A549 (cell line): ENCODE data around the gene SPATA13. TPM values are rescaled to one million over a fixed set of nuclear protein-coding genes. Genes with fewer than 3 reads are reported as not detected.

Experiments used
- ATAC-seq, 2 experiments: fragments of 200-7000 bp in 1 of 2; fragments of >200 bp in 1 of 2; cut with Nextera tagmentation in 1 of 2; cut with Tn5 transposase in 1 of 2; 3 replicates each; pipeline versions ENCODE4 v1.8.0 to v1.9.1; 2018 to 2020; ENCODE audit warnings: mild to moderate bottlenecking in 1 of 2, moderate library complexity in 1 of 2
- CTCF ChIA-PET: fragments of 300-600 bp; sonication (Branson Sonifier 250); formaldehyde crosslinking; extraction: SDS; loops from one replicate; lab custom pipeline; 2021; ENCODE audit warnings: antibody characterized with exemption, inconsistent platforms; lab: Yijun Ruan, JAX
- POLR2A ChIA-PET: fragments of 350-600 bp; formaldehyde crosslinking; extraction: SDS; loops from one replicate; lab custom pipeline; 2021; ENCODE audit warnings: antibody characterized with exemption, inconsistent platforms; lab: Yijun Ruan, JAX
- DNase-seq, 2 experiments: peaks; one replicate each; pipeline versions ENCODE4 v3.0.0 to v3.0.0-alpha.2; 2011 to 2016; ENCODE audit warnings: low read depth in 1 of 2, low spot score in 1 of 2
- FAIRE-seq: peaks from 2 replicates; lab custom pipeline; 2011; peaks lifted over from hg19 to GRCh38; lab: Jason Lieb, UNC
- H3K27ac ChIP-seq, 2 experiments: fragments of >200 bp; sonication (Bioruptor Twin); formaldehyde crosslinking; 3 replicates each; pipeline ENCODE4 v1.5.1; 2016 to 2017
- H3K4me1 ChIP-seq: fragments of >200 bp; sonication (Bioruptor Twin); formaldehyde crosslinking; 3 replicates; pipeline ENCODE4 v1.6.1; 2016
- H3K4me2 ChIP-seq: fragments of >200 bp; sonication (Bioruptor Twin); formaldehyde crosslinking; 3 replicates; pipeline ENCODE4 v1.6.1; 2016
- H3K4me3 ChIP-seq: fragments of >200 bp; sonication (Bioruptor Twin); formaldehyde crosslinking; 3 replicates; pipeline ENCODE4 v1.5.1; 2016
- H3K9me3 ChIP-seq: fragments of >200 bp; sonication (Bioruptor Twin); formaldehyde crosslinking; 3 replicates; pipeline ENCODE4 v1.6.1; 2016
- BHLHE40 ChIP-seq: IDR thresholded peaks from 2 replicates; pipeline ENCODE4 v1.6.1; 2012; ENCODE audit warnings: low read depth, low read length, inconsistent platforms
- CBX2 ChIP-seq: fragments of 200-600 bp; sonication (generic); IDR thresholded peaks from 2 replicates; pipeline ENCODE4 v1.6.1; 2016; ENCODE audit warnings: low read depth, mild to moderate bottlenecking, borderline replicate concordance
- CBX8 ChIP-seq: fragments of 200-600 bp; sonication (generic); IDR thresholded peaks from 2 replicates; pipeline ENCODE4 v1.6.1; 2016
- EHF ChIP-seq: fragments of 250-450 bp; sonication (Bioruptor Pico); IDR thresholded peaks from 2 replicates; pipeline ENCODE4 v1.5.0; 2020; ENCODE audit warnings: mild to moderate bottlenecking
- ESRRA ChIP-seq: fragments of 150-350 bp; IDR thresholded peaks from 2 replicates; pipeline ENCODE4 v1.6.1; 2014; ENCODE audit warnings: mild to moderate bottlenecking, low read length, borderline replicate concordance
- FOSB ChIP-seq: fragments of 250-450 bp; sonication (Bioruptor Pico); IDR thresholded peaks from 2 replicates; pipeline ENCODE4 v1.5.0; 2020; ENCODE audit warnings: mild to moderate bottlenecking, moderate library complexity
- FOSL2 ChIP-seq, 2 experiments: fragments of 450-650 bp in 1 of 2; fragments of >200 bp in 1 of 2; sonication (Bioruptor Twin) in 1 of 2; formaldehyde crosslinking; IDR thresholded peaks; 2 replicates each; pipeline versions ENCODE4 v1.5.0 to v1.6.1; 2016 to 2020; ENCODE audit warnings: mild to moderate bottlenecking in 1 of 2, moderate library complexity in 1 of 2
- FOXS1 ChIP-seq: fragments of 250-450 bp; sonication (Bioruptor Pico); IDR thresholded peaks from 2 replicates; pipeline ENCODE4 v1.5.0; 2020; ENCODE audit warnings: mild to moderate bottlenecking, moderate library complexity
- HEYL ChIP-seq: fragments of 250-450 bp; sonication (Bioruptor Pico); IDR thresholded peaks from 2 replicates; pipeline ENCODE4 v1.8.0; 2021; ENCODE audit warnings: mild to moderate bottlenecking, moderate library complexity
- HMGXB4 ChIP-seq: fragments of 250-450 bp; sonication (Bioruptor Pico); IDR thresholded peaks from 2 replicates; pipeline ENCODE4 v1.5.0; 2021; ENCODE audit warnings: mild to moderate bottlenecking, moderate library complexity, borderline replicate concordance
- JUNB ChIP-seq: fragments of >200 bp; sonication (Bioruptor Twin); formaldehyde crosslinking; IDR thresholded peaks from 2 replicates; pipeline ENCODE4 v1.6.1; 2016
- KDM1A ChIP-seq: fragments of 200-600 bp; sonication (generic); IDR thresholded peaks from 2 replicates; pipeline ENCODE4 v1.6.1; 2016; ENCODE audit warnings: low read depth, mild to moderate bottlenecking
- MAFK ChIP-seq: fragments of 450-650 bp; IDR thresholded peaks from 2 replicates; pipeline ENCODE4 v1.6.1; 2014; ENCODE audit not compliant: partially characterized antibody
- MAZ ChIP-seq: fragments of 150-350 bp; IDR thresholded peaks from 2 replicates; pipeline ENCODE4 v1.6.1; 2014; ENCODE audit warnings: antibody characterized with exemption, low read depth, low read length, borderline replicate concordance
- MYC ChIP-seq: IDR thresholded peaks from 2 replicates; pipeline ENCODE4 v1.6.1; 2012; ENCODE audit warnings: mild to moderate bottlenecking, inconsistent platforms, low read length, improper control_type of control experiment, borderline replicate concordance
- NFE2L2 ChIP-seq: fragments of 150-350 bp; conservative IDR thresholded peaks from 2 replicates; pipeline ENCODE4 v1.6.1; 2014; ENCODE audit warnings: low read length
- PBX3 ChIP-seq: IDR thresholded peaks from 2 replicates; pipeline ENCODE4 v1.6.1; 2012
- RNF2 ChIP-seq: fragments of 200-600 bp; sonication (generic); IDR thresholded peaks from 2 replicates; pipeline ENCODE4 v1.6.1; 2016; ENCODE audit warnings: low read depth, mild to moderate bottlenecking, antibody characterized with exemption, moderate library complexity, borderline replicate concordance
- SMC3 ChIP-seq: fragments of >200 bp; sonication (Bioruptor Twin); formaldehyde crosslinking; IDR thresholded peaks from 3 replicates; pipeline ENCODE4 v1.6.1; 2018; ENCODE audit warnings: inconsistent platforms
- TFCP2L1 ChIP-seq: fragments of 250-450 bp; sonication (Bioruptor Pico); IDR thresholded peaks from 2 replicates; pipeline ENCODE4 v1.5.0; 2021; ENCODE audit warnings: mild to moderate bottlenecking
- TP53 ChIP-seq: fragments of 250-450 bp; sonication (Bioruptor Pico); IDR thresholded peaks from 2 replicates; pipeline ENCODE4 v1.5.0; 2021; ENCODE audit warnings: mild to moderate bottlenecking, moderate library complexity
- USF2 ChIP-seq: fragments of 450-650 bp; IDR thresholded peaks from 2 replicates; pipeline ENCODE4 v1.6.1; 2014; ENCODE audit warnings: antibody characterized with exemption
- ZC3H11A ChIP-seq: fragments of 450-650 bp; IDR thresholded peaks from 2 replicates; pipeline ENCODE4 v1.6.1; 2014; ENCODE audit warnings: antibody characterized with exemption, mild to moderate bottlenecking
- ZNF302 ChIP-seq: fragments of 250-450 bp; sonication (Bioruptor Pico); IDR thresholded peaks from 2 replicates; pipeline ENCODE4 v1.9.0; 2021; ENCODE audit warnings: inconsistent platforms, mild to moderate bottlenecking, moderate library complexity
- ZSCAN20 ChIP-seq: fragments of 250-450 bp; sonication (Bioruptor Pico); IDR thresholded peaks from 2 replicates; pipeline ENCODE4 v1.8.0; 2022; ENCODE audit warnings: mild to moderate bottlenecking, moderate library complexity
- WGBS: methylation state at CpG from one replicate; pipeline ENCODE4 v1.1.6; 2017; ENCODE audit errors: missing lambda C conversion rate; 5-methylcytosine and 5-hydroxymethylcytosine counted together
- polyA plus RNA-seq, 4 experiments: library from polyadenylated mRNA; depleted of rRNA in 3 of 4; stranded (reverse); fragments of >200 nt; fragmentation: RNase III in 1 of 4; extraction: RNeasy Plus Mini Kit Qiagen cat#74134 plus additional on column Dnase treatment in 1 of 4; gene quantifications; 2 replicates in 3 of 4; 3 replicates in 1 of 4; pipeline ENCODE4 v1.2.3, GENCODE V29; 2011 to 2017
- TF ChIP-seq, protein P1 (sequence below): IDR thresholded peaks from 2 replicates; pipeline ENCODE4 v1.6.1; 2012; ENCODE audit warnings: low read depth, borderline replicate concordance

Gene SPATA13
- polyA plus RNA-seq, 2 of the 4 experiments (the other 2 are of a cell fraction), result 3.1 to 6.3 TPM

DNA sequence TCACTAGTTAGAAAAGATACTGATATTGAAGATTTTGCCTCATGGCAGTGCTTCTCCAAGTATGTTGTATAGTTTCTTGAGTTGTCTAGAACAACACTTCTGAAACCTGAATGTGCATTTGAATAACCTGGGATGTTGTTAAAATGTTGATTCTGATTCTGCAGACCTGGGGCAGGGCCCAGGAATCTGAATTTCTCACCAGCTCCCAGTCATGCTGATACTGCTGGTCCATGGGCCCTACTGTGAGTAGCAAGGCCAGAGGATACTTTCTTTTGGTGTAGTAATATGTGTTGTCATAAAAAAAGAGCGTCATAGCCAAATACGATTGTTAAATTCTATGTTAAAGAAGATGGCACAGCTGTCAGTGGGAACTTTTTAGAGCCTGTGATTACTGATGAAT, 107.3 kb downstream of the SPATA13 start:
- no peak for FAIRE-seq
- no peak for ATAC-seq
- POLR2A ChIA-PET, result no interaction called here
- Histone ChIP-seq H3K9me3 (no peaks in the 10 kb centered on the region), H3K4me3 (no peak overlapping the region), H3K4me2 (no peak overlapping the region), H3K27ac (no peak overlapping the region), H3K4me1 (peaks cover 12% of the 10 kb centered on the region; the same call in 2 of the 3 replicates)
- TF ChIP-seq RNF2 (no peak), TP53 (CRISPR knock-in tag) (no peak), MYC (no peak), KDM1A (no peak), CBX2 (no peak)
- TF ChIP-seq, protein P1, sequence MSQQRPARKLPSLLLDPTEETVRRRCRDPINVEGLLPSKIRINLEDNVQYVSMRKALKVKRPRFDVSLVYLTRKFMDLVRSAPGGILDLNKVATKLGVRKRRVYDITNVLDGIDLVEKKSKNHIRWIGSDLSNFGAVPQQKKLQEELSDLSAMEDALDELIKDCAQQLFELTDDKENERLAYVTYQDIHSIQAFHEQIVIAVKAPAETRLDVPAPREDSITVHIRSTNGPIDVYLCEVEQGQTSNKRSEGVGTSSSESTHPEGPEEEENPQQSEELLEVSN, result no peak
- CTCF ChIA-PET, result no interaction called here
- DNase-seq, result no peak
- 89% methylated on average over 2 of the region's 2 CpGs for WGBS

DNA sequence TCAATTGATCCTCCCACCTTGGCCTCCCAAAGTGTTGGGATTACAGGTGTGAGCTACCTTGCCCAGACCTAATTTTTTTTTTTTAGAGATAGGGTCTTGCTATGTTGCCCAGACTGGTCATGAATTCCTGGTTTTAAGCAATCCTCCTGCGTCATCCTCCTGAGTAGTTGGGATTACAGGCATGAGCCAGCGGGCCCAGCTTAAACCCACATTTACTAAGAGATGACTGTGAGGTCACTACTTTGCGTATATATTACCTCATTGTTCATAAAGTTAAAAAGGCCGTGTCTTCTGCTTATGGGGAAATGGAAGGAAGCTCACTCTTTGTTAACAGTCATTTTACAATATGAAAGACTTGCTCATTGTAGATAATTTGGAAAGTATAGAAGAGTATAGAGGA, 109.3 kb downstream of the SPATA13 start:
- no peak for DNase-seq
- FAIRE-seq, result no peak
- Histone ChIP-seq H3K4me2 (peak overlapping the region; percentile 63; the same call in 2 of the 3 replicates), H3K9me3 (no peaks in the 10 kb centered on the region), H3K27ac (no peak overlapping the region), H3K4me3 (no peak overlapping the region), H3K4me1 (peaks cover 12% of the 10 kb centered on the region; the same call in 2 of the 3 replicates)
- 78% methylated on average over 4 of the region's 4 CpGs for WGBS
- TF ChIP-seq HEYL (no peak), ZSCAN20 (CRISPR knock-in tag) (no peak), PBX3 (no peak), CBX8 (no peak), MAZ (no peak), FOSB (no peak)
- POLR2A ChIA-PET, result no interaction called here
- no peak for ATAC-seq
- CTCF ChIA-PET, result interaction anchor here (0.6 to 1.2 kb wide), 3 partner anchors 11 to 235 kb away, joined by 3 to 6 read pairs (median 4); no protein-coding TSS in a partner anchor

GRCh38 chr13:24270639-24271141, 110.2 kb downstream of the SPATA13 start:
- ChIA-PET CTCF (interaction anchor here (1.1 kb wide), 1 partner anchor 17 kb away, joined by 3 read pairs; no protein-coding TSS in a partner anchor), POLR2A (no interaction called here)
- ATAC-seq, result peak; percentile 43 to 70; a peak in 3 of 6 replicates
- Histone ChIP-seq H3K4me3 (no peak overlapping the region), H3K9me3 (no peaks in the 10 kb centered on the region), H3K4me2 (peak overlapping the region; percentile 63), H3K4me1 (peaks cover 12% of the 10 kb centered on the region; the same call in 2 of the 3 replicates), H3K27ac (0 out of 6 replicates have a peak overlapping the region, but pooled peaks of 1 of the 2 experiments have one; percentile 10)
- no peak for TF ChIP-seq SMC3
- TF ChIP-seq MAFK, result peak; percentile 68
- 56% methylated on average over 10 of the region's 10 CpGs for WGBS
- FAIRE-seq, result no peak
- peak in 1 of 2 experiments; percentile 3 for DNase-seq

GRCh38 chr13:24271231-24271600, 110.7 kb downstream of the SPATA13 start:
- Histone ChIP-seq H3K27ac (no peak overlapping the region), H3K4me3 (no peak overlapping the region), H3K4me2 (no peak overlapping the region), H3K4me1 (peaks cover 12% of the 10 kb centered on the region; the same call in 2 of the 3 replicates), H3K9me3 (no peaks in the 10 kb centered on the region)
- DNase-seq (no peak), ATAC-seq (no peak), FAIRE-seq (no peak)
- POLR2A ChIA-PET, result no interaction called here
- CTCF ChIA-PET, result interaction anchor here (1.1 kb wide), 1 partner anchor 17 kb away, joined by 3 read pairs; no protein-coding TSS in a partner anchor
- WGBS, result 88% methylated on average over 1 of the region's 1 CpG
- no peak for TF ChIP-seq PBX3
- no peak for TF ChIP-seq FOXS1 (CRISPR knock-in tag)
- no peak for TF ChIP-seq FOSL2 (IDR thresholded peaks at IDR 0.05)
- TF ChIP-seq FOSL2 (CRISPR knock-in tag; IDR thresholded peaks at IDR 0.05), result no peak
- no peak for TF ChIP-seq NFE2L2
- no peak for TF ChIP-seq USF2
- no peak for TF ChIP-seq JUNB
- no peak for TF ChIP-seq FOSB
- TF ChIP-seq TFCP2L1, result no peak
- no peak for TF ChIP-seq ESRRA
- no peak for TF ChIP-seq ZC3H11A
- TF ChIP-seq BHLHE40, result no peak
- no peak for TF ChIP-seq HEYL
- no peak for TF ChIP-seq MYC
- no peak for TF ChIP-seq HMGXB4 (CRISPR knock-in tag)
- no peak for TF ChIP-seq ZNF302
- TF ChIP-seq EHF (CRISPR knock-in tag), result no peak
